Heart right ventricle (tissue), 16 donors: Measurements from ENCODE around the gene LENG8. TPM values are rescaled to one million over a fixed set of nuclear protein-coding genes. Genes with fewer than 3 reads are reported as not detected.

Source experiments
- ATAC-seq, 8 donors: fragments of 200-7000 bp; cut with Tn5 transposase; one replicate each; pipeline ENCODE4 v1.9.1; 2020; ENCODE audit warnings: mild to moderate bottlenecking in 8 of 8, moderate library complexity in 8 of 8, moderate number of reproducible peaks in 1 of 8
- DNase-seq, 2 donors: peaks; one replicate each; pipeline ENCODE4 v3.0.0-alpha.2; 2020
- H3K27ac ChIP-seq, 10 donors: fragments of 200-600 bp; sonication (generic) in 2 of 10; one replicate each; pipeline versions ENCODE4 v1.5.0 to v1.8.0; 2020 to 2022; ENCODE audit warnings: mild to moderate bottlenecking in 3 of 10
- H3K27me3 ChIP-seq, 7 donors: fragments of 200-600 bp; one replicate each; pipeline ENCODE4 v1.8.0; 2021 to 2022; ENCODE audit warnings: mild to moderate bottlenecking in 2 of 7
- H3K36me3 ChIP-seq, 9 donors: fragments of 200-600 bp; sonication (generic) in 1 of 9; one replicate each; pipeline versions ENCODE4 v1.5.0 to v1.8.0; 2020 to 2022; ENCODE audit warnings: mild to moderate bottlenecking in 2 of 9
- H3K4me1 ChIP-seq, 9 donors: fragments of 200-600 bp; sonication (generic) in 1 of 9; one replicate each; pipeline versions ENCODE4 v1.5.0 to v1.8.0; 2020 to 2022; ENCODE audit warnings: mild to moderate bottlenecking in 4 of 9
- H3K4me3 ChIP-seq, 10 donors: fragments of 200-600 bp; sonication (generic) in 2 of 10; one replicate each; pipeline versions ENCODE4 v1.5.0 to v1.8.0; 2020 to 2022; ENCODE audit warnings: mild to moderate bottlenecking in 7 of 10, moderate library complexity in 2 of 10
- H3K9me3 ChIP-seq, 11 donors: fragments of 200-600 bp in 10 of 11; sonication (generic) in 2 of 11; one replicate each; pipeline versions ENCODE4 v1.5.0 to v1.8.0; 2013 to 2022; ENCODE audit warnings: mild to moderate bottlenecking in 2 of 11, control low read depth in 1 of 11, moderate library complexity in 1 of 11
- CTCF ChIP-seq, 9 donors: fragments of 200-600 bp; sonication (generic) in 2 of 9; IDR thresholded peaks; one replicate each; pipeline versions ENCODE4 v1.5.0 to v1.8.0; 2021 to 2022; ENCODE audit warnings: antibody characterized with exemption in 9 of 9, mild to moderate bottlenecking in 5 of 9, moderate library complexity in 1 of 9
- WGBS, 2 donors: extraction: QIAGEN DNeasy Blood & Tissue Kit; methylation state at CpG; one replicate each; pipeline ENCODE4 v1.1.7; 2013; ENCODE audit warnings: inconsistent platforms in 1 of 2; 5-methylcytosine and 5-hydroxymethylcytosine counted together
- intact Hi-C, 10 donors: fragments of 100-400 bp; cut with DNase I; formaldehyde crosslinking; loops; one replicate each; pipeline versions ENCODE4 v1.11.1 to v1.14.2; 2022
- polyA plus RNA-seq, 2 donors: library from polyadenylated mRNA; stranded (reverse); fragments of 200-250 nt; gene quantifications; one replicate each; pipeline ENCODE4 v1.2.3, GENCODE V29; 2013
- total RNA-seq, 10 donors: library from RNA; stranded (reverse); fragmentation: NEBNext Ultra II Directional in 3 of 10; extraction: Animal tissue kit (Norgen Biotek cat#: 25700) in 3 of 10; gene quantifications; one replicate each; pipeline versions ENCODE4 v1.2.1 to v1.2.4, GENCODE V29; 2021 to 2023
- donor health status: Arrhythmogenic right ventricular cardiomyopathy.
- donor health status: ischemic (EF 13 %, LVEDD 7.1; RV severe dilation, severe dysfunction).
- donor health status: healthy with polysubstance abuse.
- donor health status: DM: no; HTN: yes; CAD: no.
- donor health status: DM: no; HTN: no; CAD: no.
- donor health status: ischemic (EF 25% LVEDD 6.9; RV normal size, moderate dysfunction).
- donor health status: ischemic (EF 25% LVEDD 5.7; RV mildly dilated, moderate dysfunction).
- donor health status: healthy.
- donor health status: DM: yes; HTN: yes; CAD: no.
- donor health status: Ischemic cardiomyopathy.
- donor health status: ischemic (EF 35%, LVEDD 5.7; RV mildly dilated, moderate dysfunction).
- donor health status: nonischemic (EF 11% LVEDD 7.7; RV severe dilation, severe dysfunction).
- donor health status: DM: yes; HTN: yes; CAD: no.
- donor health status: PGD.
- donor health status: ischemic (EF 29% LVEDD 5.4; RV normal size, mild dysfunction).
- donor health status: nonischemic (EF 23%, LVEDD 6.1; RV moderate dilation, normal function).

LENG8 gene
- total and polyA plus RNA-seq, 12 donors, result 34.3 to 194 (median 56.8) TPM

DNA sequence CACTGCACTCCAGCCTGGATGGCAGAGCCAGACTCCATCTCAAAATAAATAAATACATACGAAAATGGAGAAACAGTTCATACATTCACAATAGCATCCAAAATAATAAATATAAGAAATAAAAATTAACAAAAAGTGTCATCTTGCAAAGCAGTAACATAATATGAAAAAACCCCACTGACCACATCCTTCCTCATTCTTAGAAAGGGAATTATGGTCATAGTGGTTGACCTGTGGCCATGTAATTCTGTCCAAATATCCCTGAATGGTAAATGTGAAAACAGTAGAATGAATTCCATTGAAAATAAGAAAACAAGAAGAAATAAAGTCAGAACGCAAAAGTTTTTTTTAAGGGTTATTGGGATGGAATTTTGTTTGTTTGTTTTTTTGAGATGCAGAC is 31.1 kb downstream of the LENG8 start:
- Histone ChIP-seq H3K27ac (no peak overlapping the region), H3K4me3 (no peak overlapping the region), H3K36me3 (no peaks in the 10 kb centered on the region), H3K9me3 (no peaks in the 10 kb centered on the region), H3K27me3 (peaks cover 0 to 76% (median 14%) of the 10 kb centered on the region in 7 donors), H3K4me1 (peaks cover 0 to 27% (median 0%) of the 10 kb centered on the region in 9 donors)
- WGBS, 2 donors, result 79 to 85% methylated on average over 2 of the region's 2 CpGs
- no peak for ATAC-seq
- no peak for TF ChIP-seq CTCF (IDR thresholded peaks at IDR 0.05)
- intact Hi-C loops, result loop anchor here in 8 of 10 donors (5.0 to 10.0 kb wide), 3 partner anchors 192 to 197 kb away; no protein-coding TSS in a partner anchor
- DNase-seq, result no peak

DNA sequence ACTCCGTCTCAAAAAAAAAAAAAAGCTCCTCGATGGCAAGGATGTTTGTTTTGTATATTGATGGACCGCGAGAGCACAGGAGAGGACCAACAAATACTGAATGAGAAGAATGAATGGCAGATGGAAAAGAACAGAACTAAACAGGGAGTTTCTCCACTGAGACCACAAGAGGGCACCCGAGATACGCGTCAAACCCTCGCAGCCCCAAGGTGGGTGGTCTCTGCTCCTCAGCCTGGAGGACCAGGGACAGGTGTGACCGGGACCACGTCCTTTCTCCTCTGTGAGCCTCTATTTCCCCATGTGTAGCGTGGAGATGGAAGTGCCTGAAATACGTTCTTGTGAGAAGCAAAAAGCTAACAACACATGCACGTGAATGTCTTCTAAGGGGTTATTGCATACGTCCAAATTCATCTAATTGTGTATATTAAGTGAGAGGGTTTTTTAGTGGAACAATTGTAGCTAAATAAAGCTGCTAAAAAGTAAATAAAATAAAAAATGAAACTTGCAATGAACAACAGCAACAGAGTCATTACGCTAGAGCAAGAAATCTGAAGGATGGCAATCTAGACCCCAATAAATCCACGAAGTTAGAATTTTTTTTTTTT is 32.4 kb downstream of the LENG8 start:
- no peak overlapping the region for H3K27ac ChIP-seq
- DNase-seq (peak in 1 of 2 donors; percentile 27), ATAC-seq (peak in 4 of 8 donors; percentile 37 to 74 (median 51))
- peaks cover 0 to 27% (median 0%) of the 10 kb centered on the region in 9 donors for H3K4me1 ChIP-seq
- H3K9me3 ChIP-seq, result no peaks in the 10 kb centered on the region
- H3K36me3 ChIP-seq, result no peaks in the 10 kb centered on the region
- no peak overlapping the region for H3K4me3 ChIP-seq
- TF ChIP-seq CTCF (IDR thresholded peaks at IDR 0.05), result peak in 8 of 9 donors; percentile 51 to 79 (median 64)
- H3K27me3 ChIP-seq, result peaks cover 0 to 77% (median 21%) of the 10 kb centered on the region in 7 donors
- intact Hi-C loops, result loop anchor here in 8 of 10 donors (5.0 to 10.0 kb wide), 3 partner anchors 191 to 196 kb away; no protein-coding TSS in a partner anchor
- 12 to 14% methylated on average over 16 of the region's 16 CpGs for WGBS, 2 donors

- Histone ChIP-seq H3K27ac (no peak overlapping the region), H3K36me3 (no peaks in the 10 kb centered on the region), H3K4me3 (no peak overlapping the region), H3K9me3 (no peaks in the 10 kb centered on the region), H3K27me3 (peaks cover 0 to 77% (median 21%) of the 10 kb centered on the region in 7 donors), H3K4me1 (peaks cover 0 to 27% (median 0%) of the 10 kb centered on the region in 9 donors)
- no peak for TF ChIP-seq CTCF (IDR thresholded peaks at IDR 0.05)
- ATAC-seq, result no peak
- WGBS, 2 donors, result 76 to 89% methylated on average over 3 of the region's 3 CpGs
- no peak for DNase-seq
- intact Hi-C loops, result loop anchor here in 8 of 10 donors (5.0 to 10.0 kb wide), 3 partner anchors 189 to 194 kb away; no protein-coding TSS in a partner anchor
Observed at GRCh38 chr19:54482889-54483288, 33.9 kb downstream of the LENG8 start.

GRCh38 chr19:54484451-54484850 is 35.5 kb downstream of the LENG8 start:
- intact Hi-C loops, result loop anchor here in 8 of 10 donors (5.0 to 10.0 kb wide), 3 partner anchors 188 to 193 kb away; no protein-coding TSS in a partner anchor
- TF ChIP-seq CTCF (IDR thresholded peaks at IDR 0.05), result no peak
- ATAC-seq (no peak), DNase-seq (no peak)
- peaks cover 0 to 78% (median 21%) of the 10 kb centered on the region in 7 donors for H3K27me3 ChIP-seq
- no peak overlapping the region for H3K27ac ChIP-seq
- no peaks in the 10 kb centered on the region for H3K9me3 ChIP-seq
- no peak overlapping the region for H3K4me3 ChIP-seq
- no peaks in the 10 kb centered on the region for H3K36me3 ChIP-seq
- H3K4me1 ChIP-seq, result peaks cover 0 to 26% (median 0%) of the 10 kb centered on the region in 9 donors
- 75 to 78% methylated on average over 10 of the region's 10 CpGs for WGBS, 2 donors
